ENCODE measurements around the gene ANO8. TPM values are rescaled to one million over a fixed set of nuclear protein-coding genes. Genes with fewer than 3 reads are reported as not detected.
A peak's percentile ranks its signal among the peaks of the same experiment; 100 is the strongest.

The ANO8 gene
- total and polyA plus RNA-seq, 3 experiments from 2014 or later, result 0.43 to 5.1 (median 4.1) TPM

- Histone ChIP-seq H3K9me3 (ENCODE audit: low read length) (no peaks in the 10 kb centered on the region), H3K36me3 (ENCODE audit: insufficient read depth, low read length) (peaks cover 15% of the 10 kb centered on the region), H3K27ac (ENCODE audit: low read depth, low read length) (no peak overlapping the region), H3K4me3 (ENCODE audit: low read length) (no peak overlapping the region), H3K4me1 (ENCODE audit: insufficient read depth, low read length) (no peaks in the 10 kb centered on the region), H3K27me3 (ENCODE audit: insufficient read depth, low read length, poor library complexity, severe bottlenecking) (no peaks in the 10 kb centered on the region)
- no peaks in the 10 kb centered on the region for H3K9me3 Mint-ChIP-seq
- no peak for DNase-seq
- ChIA-PET POLR2A (no interaction called here), CTCF (interaction anchor here (0.6 kb wide), 1 partner anchor 26 kb away, joined by 3 read pairs; no protein-coding TSS in a partner anchor)
- H3K27me3 Mint-ChIP-seq, result no peaks in the 10 kb centered on the region
- peaks cover 0 to 59% (median 5%) of the 10 kb centered on the region in 3 donors for H3K36me3 Mint-ChIP-seq
- H3K4me3 Mint-ChIP-seq, result no peak overlapping the region
- H3K4me1 Mint-ChIP-seq, result peaks cover 0 to 10% (median 9%) of the 10 kb centered on the region in 3 donors
- no peak overlapping the region for H3K27ac Mint-ChIP-seq
Measured at GRCh38 chr19:17318966-17319365, 15.7 kb downstream of the ANO8 start.

GRCh38 chr19:17314007-17314593 is 20.6 kb downstream of the ANO8 start:
- Histone ChIP-seq H3K36me3 (ENCODE audit: insufficient read depth, low read length) (peaks cover 20% of the 10 kb centered on the region), H3K4me3 (ENCODE audit: low read length) (no peak overlapping the region), H3K9me3 (ENCODE audit: low read length) (no peaks in the 10 kb centered on the region), H3K27ac (ENCODE audit: low read depth, low read length) (no peak overlapping the region), H3K4me1 (ENCODE audit: insufficient read depth, low read length) (peaks cover 11% of the 10 kb centered on the region), H3K27me3 (ENCODE audit: insufficient read depth, low read length, poor library complexity, severe bottlenecking) (no peaks in the 10 kb centered on the region)
- Mint-ChIP-seq H3K27me3 (peaks cover 0 to 2% of the 10 kb centered on the region in 2 donors), H3K36me3 (peaks cover 0 to 55% (median 0%) of the 10 kb centered on the region in 3 donors), H3K4me1 (peaks cover 21 to 27% (median 22%) of the 10 kb centered on the region in 3 donors), H3K4me3 (peak overlapping the region in 1 of 7 donors; percentile 33), H3K9me3 (no peaks in the 10 kb centered on the region), H3K27ac (no peak overlapping the region)
- DNase-seq, result no peak
- CTCF ChIA-PET, result interaction anchor here (0.9 kb wide), 1 partner anchor 92 kb away, joined by 3 read pairs; the partner anchor contains the start of gene BST2
- POLR2A ChIA-PET, result no interaction called here

GRCh38 chr19:17312189-17313113 is 22.2 kb downstream of the ANO8 start:
- Mint-ChIP-seq H3K4me3 (peak overlapping the region in 1 of 7 donors; percentile 75), H3K4me1 (peaks cover 29 to 36% (median 31%) of the 10 kb centered on the region in 3 donors), H3K36me3 (peaks cover 0 to 49% (median 0%) of the 10 kb centered on the region in 3 donors), H3K27ac (no peak overlapping the region), H3K27me3 (peaks cover 0 to 2% of the 10 kb centered on the region in 2 donors), H3K9me3 (no peaks in the 10 kb centered on the region)
- Histone ChIP-seq H3K36me3 (ENCODE audit: insufficient read depth, low read length) (peaks cover 20% of the 10 kb centered on the region), H3K27ac (ENCODE audit: low read depth, low read length) (no peak overlapping the region), H3K9me3 (ENCODE audit: low read length) (no peaks in the 10 kb centered on the region), H3K27me3 (ENCODE audit: insufficient read depth, low read length, poor library complexity, severe bottlenecking) (no peaks in the 10 kb centered on the region), H3K4me1 (ENCODE audit: insufficient read depth, low read length) (peaks cover 14% of the 10 kb centered on the region), H3K4me3 (ENCODE audit: low read length) (no peak overlapping the region)
- no peak for DNase-seq
- CTCF ChIA-PET, result interaction anchor here (0.6 to 1.4 kb wide), 5 partner anchors 20 to 115 kb away, joined by 3 read pairs; no protein-coding TSS in a partner anchor
- POLR2A ChIA-PET, result interaction anchor here (0.5 to 0.6 kb wide), 2 partner anchors 24 to 127 kb away, joined by 3 to 9 read pairs; no protein-coding TSS in a partner anchor

GRCh38 chr19:17311455-17312188 is 23.0 kb downstream of the ANO8 start:
- Mint-ChIP-seq H3K27me3 (peaks cover 0 to 2% of the 10 kb centered on the region in 2 donors), H3K9me3 (no peaks in the 10 kb centered on the region), H3K4me3 (peak overlapping the region; percentile 26 to 83 (median 62)), H3K27ac (peak overlapping the region in 5 of 8 donors; percentile 5 to 84 (median 81)), H3K4me1 (peaks cover 29 to 38% (median 32%) of the 10 kb centered on the region in 3 donors), H3K36me3 (peaks cover 0 to 43% (median 0%) of the 10 kb centered on the region in 3 donors)
- H3K4me1 ChIP-seq (ENCODE audit: insufficient read depth, low read length), result peaks cover 17% of the 10 kb centered on the region
- peaks cover 20% of the 10 kb centered on the region for H3K36me3 ChIP-seq (ENCODE audit: insufficient read depth, low read length)
- H3K27me3 ChIP-seq (ENCODE audit: insufficient read depth, low read length, poor library complexity, severe bottlenecking), result no peaks in the 10 kb centered on the region
- H3K9me3 ChIP-seq (ENCODE audit: low read length), result no peaks in the 10 kb centered on the region
- DNase-seq, result no peak
- ChIA-PET CTCF (interaction anchor here (1.4 kb wide), 1 partner anchor 35 kb away, joined by 3 read pairs; no protein-coding TSS in a partner anchor), POLR2A (no interaction called here)
- no peak overlapping the region for H3K27ac ChIP-seq (ENCODE audit: low read depth, low read length)
- no peak overlapping the region for H3K4me3 ChIP-seq (ENCODE audit: low read length)

GRCh38 chr19:17309965-17310461 is 24.6 kb downstream of the ANO8 start:
- CTCF ChIA-PET, result interaction anchor here (1.5 to 2.1 kb wide), 4 partner anchors 15 to 36 kb away, joined by 3 to 13 read pairs (median 8); partner anchors contain the start of gene ANO8

GRCh38 chr19:17309198-17309964 is 25.3 kb downstream of the ANO8 start, which contains the start of gene DDA1:
TSS of gene DDA1 (plus strand) at chr19:17309563. CDS start at chr19:17309655, 92 bp downstream.
- Mint-ChIP-seq H3K9me3 (no peaks in the 10 kb centered on the region), H3K27me3 (peaks cover 0 to 2% of the 10 kb centered on the region in 2 donors), H3K4me1 (peaks cover 42 to 57% (median 47%) of the 10 kb centered on the region in 3 donors), H3K27ac (peak within 1 kb of the TSS; percentile 87 to 98 (median 96)), H3K36me3 (peaks cover 0 to 33% (median 0%) of the 10 kb centered on the region in 3 donors), H3K4me3 (peak within 1 kb of the TSS; percentile 94 to 99 (median 98))
- ChIA-PET CTCF (interaction anchor here (1.0 to 2.1 kb wide), 9 partner anchors 11 to 97 kb away, joined by 3 to 13 read pairs (median 4); partner anchors contain the start of gene ANO8), POLR2A (interaction anchor here (0.5 to 1.7 kb wide), 17 partner anchors 17 to 1215 kb away, joined by 3 to 9 read pairs (median 4); partner anchors contain the start of genes ANO8, BABAM1, BST2 and JUND)
- Histone ChIP-seq H3K27me3 (ENCODE audit: insufficient read depth, low read length, poor library complexity, severe bottlenecking) (no peaks in the 10 kb centered on the region), H3K4me1 (ENCODE audit: insufficient read depth, low read length) (peaks cover 26% of the 10 kb centered on the region), H3K36me3 (ENCODE audit: insufficient read depth, low read length) (peaks cover 9% of the 10 kb centered on the region), H3K27ac (ENCODE audit: low read depth, low read length) (peak within 1 kb of the TSS; percentile 89), H3K9me3 (ENCODE audit: low read length) (no peaks in the 10 kb centered on the region), H3K4me3 (ENCODE audit: low read length) (peak within 1 kb of the TSS; percentile 93)
- peak; percentile 98 to 100 (median 99) for DNase-seq

More at GRCh38 chr19:17309965-17310461, 24.6 kb downstream of the ANO8 start:
- peak overlapping the region; percentile 89 for H3K27ac ChIP-seq (ENCODE audit: low read depth, low read length)
- H3K27me3 ChIP-seq (ENCODE audit: insufficient read depth, low read length, poor library complexity, severe bottlenecking), result no peaks in the 10 kb centered on the region
- Mint-ChIP-seq H3K4me3 (peak overlapping the region; percentile 94 to 99 (median 98)), H3K36me3 (peaks cover 0 to 38% (median 0%) of the 10 kb centered on the region in 3 donors), H3K27me3 (peaks cover 0 to 2% of the 10 kb centered on the region in 2 donors), H3K9me3 (no peaks in the 10 kb centered on the region), H3K4me1 (peaks cover 38 to 51% (median 41%) of the 10 kb centered on the region in 3 donors), H3K27ac (peak overlapping the region; percentile 75 to 98 (median 94))
- peaks cover 13% of the 10 kb centered on the region for H3K36me3 ChIP-seq (ENCODE audit: insufficient read depth, low read length)
- peak overlapping the region; percentile 93 for H3K4me3 ChIP-seq (ENCODE audit: low read length)
- H3K9me3 ChIP-seq (ENCODE audit: low read length), result no peaks in the 10 kb centered on the region
- DNase-seq, result no peak
- POLR2A ChIA-PET, result interaction anchor here (0.9 to 1.2 kb wide), 3 partner anchors 22 to 184 kb away, joined by 3 read pairs; no protein-coding TSS in a partner anchor
- H3K4me1 ChIP-seq (ENCODE audit: insufficient read depth, low read length), result peaks cover 25% of the 10 kb centered on the region

Measured in CD8-positive, alpha-beta memory T cell (primary cell).